ENCODE measurements around the gene SFT2D1.
A peak's percentile ranks its signal among the peaks of the same experiment; 100 is the strongest.
"Not testable (repeated sequence)": the region's sequence is repeated elsewhere in the genome, so short reads cannot be mapped to it uniquely, and the experiment has no call there.

The SFT2D1 gene

DNA sequence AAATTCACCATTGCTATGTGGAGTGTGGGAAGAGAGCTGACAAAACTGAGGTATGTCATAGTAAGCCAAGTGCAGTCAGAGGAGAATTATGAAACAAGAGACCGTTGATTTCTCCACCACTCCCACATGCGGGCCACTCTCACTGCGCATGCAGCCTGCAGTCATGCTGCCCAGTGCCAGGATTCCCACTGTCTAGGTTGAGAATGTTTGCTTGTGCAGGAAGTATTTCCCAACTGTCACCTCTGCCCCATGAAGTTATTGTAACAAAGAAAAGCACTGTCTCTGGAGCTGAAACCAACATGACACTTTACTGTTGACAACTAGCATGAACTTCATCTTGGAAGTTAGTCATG is 18.7 kb upstream of the SFT2D1 start:
- peak; percentile 93 for DNase-seq

DNA sequence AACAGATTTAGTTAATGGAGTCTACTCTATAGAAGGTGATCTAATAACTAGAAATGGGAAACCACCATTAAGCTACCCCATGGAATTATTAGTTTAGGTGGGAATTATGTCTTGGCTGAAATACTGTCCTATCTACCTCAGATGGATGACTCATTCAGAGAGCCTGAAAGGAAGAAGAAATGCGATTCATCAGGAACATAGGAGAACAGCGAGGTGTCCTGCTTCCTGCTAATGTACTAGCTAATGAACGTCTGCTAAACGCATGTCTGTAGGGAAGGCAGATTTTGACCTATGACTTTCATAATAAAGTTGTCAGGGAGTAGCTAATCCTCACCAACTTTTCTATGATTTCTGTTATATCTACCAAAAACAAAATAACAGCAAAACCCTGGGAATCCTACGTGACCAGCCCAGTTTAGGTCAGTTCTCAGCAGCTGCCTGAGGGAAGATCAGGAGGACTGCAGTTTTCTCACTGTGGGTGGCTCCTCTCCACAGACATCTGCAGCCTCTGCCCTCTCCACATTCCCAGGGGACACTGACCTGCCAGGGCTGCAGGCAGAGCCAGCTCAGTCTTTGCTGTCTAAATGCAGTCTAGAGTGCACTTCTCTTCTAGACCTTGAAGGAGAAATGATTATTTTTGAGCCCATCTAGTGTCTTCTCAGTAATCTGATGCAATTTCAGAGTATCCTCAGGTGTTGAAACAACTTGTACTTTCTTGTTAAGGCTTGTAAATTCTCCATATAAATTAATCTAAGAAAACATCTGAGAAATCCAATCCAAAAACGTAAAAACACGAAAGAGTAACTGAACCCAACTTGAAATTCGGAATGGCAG is 18.1 kb upstream of the SFT2D1 start:
- peak; percentile 93 for DNase-seq

DNA sequence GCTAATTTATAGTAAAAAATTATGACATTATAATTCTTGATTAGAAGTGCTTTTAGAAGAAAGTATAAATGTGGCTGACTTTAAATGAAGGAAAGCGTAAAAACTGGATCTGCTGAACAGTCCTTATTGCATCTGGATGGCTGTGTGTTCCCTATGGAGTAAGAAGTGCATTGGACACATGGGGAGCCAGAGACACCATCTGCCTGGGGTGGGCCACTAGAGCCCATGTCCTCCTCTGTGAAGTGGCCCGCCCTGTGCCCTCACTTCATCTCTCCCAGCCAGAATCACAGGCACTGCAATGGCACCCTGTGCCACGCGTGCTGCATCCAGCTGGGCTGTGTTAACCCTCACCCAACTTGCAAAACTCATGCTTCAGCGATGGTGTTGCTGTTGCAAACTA is 13.2 kb upstream of the SFT2D1 start:
- DNase-seq: no peak

DNA sequence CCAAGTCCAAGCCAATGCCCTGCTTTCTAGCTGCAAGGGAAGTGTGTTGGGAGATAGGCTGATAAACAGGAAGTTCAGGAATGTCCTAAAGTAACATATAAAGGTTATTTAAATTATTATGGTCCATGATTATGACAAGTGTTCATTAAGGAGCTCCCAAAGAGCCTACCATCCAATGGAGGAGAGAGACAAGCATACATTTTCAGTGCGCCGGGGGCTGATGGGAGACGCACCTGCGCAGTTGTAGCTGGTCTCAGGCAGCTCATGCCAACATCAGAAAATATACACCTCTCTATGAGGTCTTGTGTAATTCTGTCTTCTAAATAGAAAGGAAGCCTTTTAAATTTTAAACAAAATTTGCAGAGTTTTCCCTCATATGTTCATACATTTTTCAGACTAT is 12.6 kb upstream of the SFT2D1 start:
- DNase-seq: no peak

DNA sequence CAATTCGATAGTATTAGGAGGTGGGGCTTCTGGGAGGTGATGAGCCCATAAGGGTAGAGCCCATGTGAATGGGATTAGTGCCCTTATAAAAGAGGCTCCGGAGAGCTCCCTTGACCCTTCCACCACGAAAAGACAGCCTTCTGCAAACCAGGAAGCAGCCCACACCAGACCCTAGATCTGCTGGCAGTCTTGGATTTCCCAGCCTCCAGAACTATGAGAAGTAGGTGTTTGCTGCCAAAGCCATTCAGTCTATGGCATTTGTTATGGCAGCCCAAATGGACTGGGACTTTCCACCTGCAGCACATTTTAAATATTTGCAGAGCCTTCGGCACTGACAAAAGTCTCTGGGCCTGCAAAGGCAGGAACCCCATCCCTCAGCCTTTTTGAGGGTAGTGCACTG is 11.8 kb upstream of the SFT2D1 start:
- DNase-seq: no peak

DNA sequence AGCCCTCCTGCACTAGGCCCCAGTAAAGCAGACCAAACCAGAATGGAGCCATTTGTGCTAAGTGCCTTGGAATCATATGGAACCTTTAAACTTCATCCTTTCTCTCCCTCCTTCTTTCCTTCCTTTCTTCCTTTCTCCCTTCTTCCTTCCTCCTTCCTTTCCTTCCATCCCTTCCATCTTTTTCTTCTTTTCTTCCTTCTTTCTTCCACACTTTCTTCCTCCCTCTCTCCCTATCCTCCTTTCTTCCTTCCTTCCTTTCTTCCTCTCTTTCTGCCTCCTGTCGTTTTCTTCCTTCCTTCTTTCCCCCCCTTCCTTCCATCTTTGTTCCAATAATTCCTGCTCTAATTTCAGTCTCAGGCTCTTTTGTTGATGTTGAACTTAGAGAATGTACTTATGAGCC is 11.2 kb upstream of the SFT2D1 start:
- no peak for DNase-seq

DNA sequence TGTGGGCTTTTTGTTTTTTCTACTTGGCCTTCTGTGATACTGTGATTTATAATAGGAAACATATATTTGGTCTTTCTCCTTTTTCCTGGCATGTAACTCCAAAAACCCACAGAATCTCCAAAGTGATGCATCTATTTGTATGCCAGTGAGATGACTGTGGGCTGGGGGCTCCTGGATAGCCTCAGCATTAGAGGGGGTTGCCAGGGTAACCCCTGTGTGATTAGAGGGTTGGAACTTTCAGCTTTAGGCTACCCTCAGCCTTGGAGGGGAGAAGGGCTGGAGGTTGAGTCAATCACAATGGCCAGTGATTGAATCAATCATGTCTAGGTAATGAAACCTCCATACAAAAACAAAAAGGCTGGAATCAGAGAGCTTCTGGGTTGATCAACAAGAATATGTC is 10.6 kb upstream of the SFT2D1 start:
- DNase-seq: no peak

DNA sequence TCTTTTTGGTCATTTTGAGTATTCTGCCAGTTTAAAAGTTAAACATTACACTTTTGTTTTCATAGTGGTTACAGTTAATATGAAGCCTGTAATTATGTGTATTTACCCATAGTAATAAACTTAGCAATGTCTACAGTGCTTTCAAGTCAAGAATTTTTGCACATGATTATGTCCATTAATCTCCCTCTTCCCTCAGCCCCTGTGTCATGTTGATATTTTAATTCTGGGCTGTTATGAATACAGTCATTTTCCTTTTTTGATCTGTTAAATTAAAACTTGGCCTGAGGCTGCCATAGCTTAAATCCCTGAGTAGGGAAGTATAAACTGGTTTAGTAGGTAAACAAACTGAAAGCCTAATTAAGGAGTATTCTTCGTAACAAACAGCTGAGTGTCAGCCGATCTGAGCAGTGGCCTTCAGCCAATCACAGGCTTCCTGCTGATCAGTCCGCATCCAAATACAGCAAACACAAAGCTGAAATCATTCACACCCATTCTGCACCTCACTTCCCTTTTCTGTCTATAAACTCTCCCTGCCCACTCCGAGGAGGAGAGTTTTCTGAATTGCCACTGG is 9.5 kb upstream of the SFT2D1 start:
- DNase-seq: peak; percentile 59

DNA sequence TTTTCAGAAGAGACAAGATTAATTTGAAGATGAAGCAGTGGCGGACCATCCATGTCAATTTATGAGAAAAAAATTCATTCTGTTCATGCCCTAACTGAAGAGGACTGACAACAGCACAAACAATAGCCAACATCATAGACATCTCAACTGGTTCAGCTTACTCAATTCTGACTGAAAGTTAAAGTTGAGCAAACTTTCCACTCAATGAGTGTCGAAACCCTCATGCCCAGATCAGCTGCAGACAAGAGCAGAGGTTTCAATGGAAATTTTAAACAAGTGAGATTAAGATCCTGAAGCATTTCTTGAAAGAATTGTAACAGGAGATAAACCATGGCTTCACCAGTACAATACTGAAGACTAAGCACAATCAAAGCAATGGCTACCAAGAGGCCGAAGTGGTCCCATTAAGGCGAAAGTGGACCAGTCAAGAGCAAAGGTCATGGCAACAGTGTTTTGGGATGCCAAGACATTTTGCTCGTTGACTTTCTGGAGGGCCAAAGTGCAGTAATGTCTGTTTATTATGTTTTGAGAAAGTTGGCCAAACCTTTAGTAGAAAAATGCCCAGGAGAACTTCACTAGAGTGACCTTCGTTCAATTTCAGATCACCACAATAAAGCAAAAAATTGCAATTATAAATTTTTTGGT is 6.1 kb upstream of the SFT2D1 start:
- peak; percentile 69 for DNase-seq

DNA sequence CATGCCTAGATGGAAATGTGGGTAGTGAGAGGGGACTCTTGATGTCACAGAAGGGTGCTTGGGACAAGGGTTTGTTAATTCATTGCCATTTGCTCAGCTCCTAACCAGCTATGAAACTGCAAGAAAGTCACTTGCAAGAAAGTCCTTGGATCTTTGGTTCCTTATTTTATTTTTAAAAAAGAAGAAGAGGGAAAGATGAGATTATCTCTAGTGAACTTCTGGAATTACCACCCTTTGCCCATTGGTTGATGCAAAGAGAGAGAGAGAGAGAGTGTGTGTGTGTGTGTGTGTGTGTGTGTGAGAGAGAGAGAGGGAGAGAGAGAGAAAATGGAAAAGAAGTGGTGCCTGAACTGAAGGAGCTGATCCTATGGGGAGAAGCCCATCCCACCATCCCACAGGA is 4.6 kb upstream of the SFT2D1 start:
- no peak for DNase-seq

DNA sequence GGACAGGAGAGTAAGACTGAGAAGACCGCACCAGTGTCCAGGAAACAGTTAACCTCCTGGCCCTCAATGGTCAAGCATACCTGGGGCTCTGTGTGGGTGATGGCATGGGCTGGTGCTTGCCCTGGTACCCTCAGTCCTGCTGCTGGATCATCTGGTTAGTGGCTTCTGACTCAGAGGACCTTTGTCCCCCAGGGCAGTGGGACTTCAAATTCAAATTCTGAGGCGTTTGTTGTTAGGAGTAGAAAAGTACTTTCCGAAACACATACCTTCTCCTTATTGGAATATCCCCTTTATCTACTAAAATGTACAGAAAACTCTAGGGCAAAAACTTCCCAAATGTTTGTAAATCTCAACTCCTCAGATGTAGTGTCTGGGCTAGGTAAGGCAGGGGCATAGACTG is 4.1 kb upstream of the SFT2D1 start:
- no peak for DNase-seq

DNA sequence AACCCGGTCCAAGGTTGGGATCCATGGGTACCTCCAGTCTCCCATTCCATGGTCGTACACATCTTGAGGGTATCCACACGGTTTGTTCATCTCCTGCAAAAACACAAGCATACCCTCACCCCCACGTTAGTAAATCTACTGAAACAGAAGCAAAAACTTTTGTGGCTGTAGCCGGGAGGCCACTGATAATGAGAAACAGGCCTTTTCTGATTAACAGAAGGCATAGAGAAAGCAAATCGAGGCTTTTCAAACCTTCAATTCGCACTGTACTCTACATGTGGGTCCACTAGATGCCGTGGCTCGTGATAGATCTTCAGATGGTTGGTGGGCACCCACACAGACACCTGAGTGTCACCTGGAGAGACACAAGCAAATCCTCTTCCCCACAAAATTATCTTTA is 3.3 kb upstream of the SFT2D1 start:
- DNase-seq: not testable (repeated sequence)

DNA sequence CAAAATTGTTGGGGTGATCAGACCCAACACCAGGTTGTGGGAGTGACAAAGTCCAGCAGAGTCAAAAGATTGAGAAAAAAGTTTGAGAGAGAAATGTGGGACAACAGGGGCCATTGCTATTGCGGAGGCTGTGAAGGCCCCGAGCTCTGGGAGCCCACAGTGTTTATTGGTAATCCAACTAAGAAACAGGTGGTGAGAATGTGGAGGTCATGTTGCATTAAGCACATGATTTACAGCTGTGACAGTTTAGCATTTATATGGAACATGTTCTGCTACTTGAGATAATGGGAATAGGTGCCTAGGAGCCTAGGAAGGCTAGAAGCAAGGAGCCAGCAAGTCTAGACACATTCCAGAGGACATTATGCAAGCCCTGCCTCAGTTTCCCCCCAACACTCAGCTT is 2.6 kb upstream of the SFT2D1 start:
- not testable (repeated sequence) for DNase-seq

DNA sequence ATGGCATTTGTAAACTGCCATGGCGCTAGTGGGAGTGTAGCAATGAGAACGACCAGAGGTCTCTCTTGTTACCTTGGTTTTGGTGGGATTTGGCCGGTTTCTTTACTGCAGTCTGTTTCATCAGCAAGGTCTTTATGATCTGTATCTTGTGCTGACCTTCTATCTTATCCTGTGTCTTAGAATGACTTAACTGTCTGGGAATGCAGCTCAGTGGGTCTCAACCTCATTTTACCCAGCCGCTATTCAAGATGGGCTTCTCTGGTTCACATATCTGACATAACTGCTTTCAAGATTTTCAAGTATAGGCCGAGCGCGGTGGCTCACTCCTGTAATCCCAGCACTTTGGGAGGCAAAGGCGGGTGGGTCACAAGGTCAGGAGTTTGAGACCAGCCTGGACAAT is 1.9 kb upstream of the SFT2D1 start:
- DNase-seq: no peak

DNA sequence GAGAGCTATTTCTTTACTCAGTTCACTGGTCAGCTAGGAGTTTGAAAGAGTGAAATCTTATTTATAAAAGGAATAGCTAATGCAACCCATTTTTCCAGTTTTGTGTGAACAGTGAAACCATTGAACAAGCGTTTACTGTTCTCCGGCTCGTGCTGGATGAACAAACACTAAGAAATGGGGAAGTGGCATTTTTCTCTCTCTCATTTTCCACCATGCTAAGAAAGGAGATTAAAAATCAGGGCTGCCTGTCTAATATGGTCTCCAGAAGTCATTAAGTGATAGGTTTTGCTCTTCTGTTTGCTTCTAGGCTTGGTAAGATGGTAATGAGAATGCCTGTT is 774 bp upstream of the SFT2D1 start:
- peak; percentile 64 for DNase-seq

DNA sequence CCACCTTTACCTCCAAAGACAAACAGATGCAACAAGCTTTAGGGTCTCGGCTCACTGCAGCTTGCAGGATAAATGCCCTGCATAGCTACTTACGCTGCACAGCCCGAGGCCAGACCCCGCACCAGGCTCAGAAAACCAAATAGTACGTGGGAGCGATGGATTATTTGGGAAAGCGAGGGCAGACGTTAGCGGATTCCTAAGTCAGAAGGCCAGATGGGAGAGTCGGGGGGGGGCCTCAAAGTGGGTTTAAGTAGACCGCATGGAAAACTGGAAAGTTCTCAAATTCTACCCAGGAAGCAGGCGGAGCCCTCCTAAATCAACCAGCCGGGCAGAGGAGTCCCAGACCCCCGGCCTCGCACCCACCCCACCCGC is 382 bp downstream of the SFT2D1 start:
- DNase-seq: no peak

DNA sequence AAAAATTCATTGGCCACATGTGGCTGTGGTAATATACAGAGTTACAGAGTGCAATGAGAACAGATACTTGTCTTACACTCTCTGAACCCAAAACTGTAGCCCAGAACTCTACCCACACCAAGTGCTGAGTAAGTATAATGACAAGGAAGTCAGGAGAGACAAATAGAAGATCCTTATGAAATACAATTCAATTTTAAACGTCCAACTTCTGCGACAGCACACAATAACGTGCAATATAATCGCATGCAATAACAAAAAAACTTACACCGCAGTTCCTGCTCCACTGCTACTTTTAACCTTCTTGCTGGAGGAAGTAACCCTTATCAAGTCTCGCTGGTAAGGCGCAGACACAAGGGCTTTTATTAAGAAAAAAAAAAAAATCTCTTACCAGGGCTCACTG is 881 bp downstream of the SFT2D1 start:
- peak; percentile 46 for DNase-seq

DNA sequence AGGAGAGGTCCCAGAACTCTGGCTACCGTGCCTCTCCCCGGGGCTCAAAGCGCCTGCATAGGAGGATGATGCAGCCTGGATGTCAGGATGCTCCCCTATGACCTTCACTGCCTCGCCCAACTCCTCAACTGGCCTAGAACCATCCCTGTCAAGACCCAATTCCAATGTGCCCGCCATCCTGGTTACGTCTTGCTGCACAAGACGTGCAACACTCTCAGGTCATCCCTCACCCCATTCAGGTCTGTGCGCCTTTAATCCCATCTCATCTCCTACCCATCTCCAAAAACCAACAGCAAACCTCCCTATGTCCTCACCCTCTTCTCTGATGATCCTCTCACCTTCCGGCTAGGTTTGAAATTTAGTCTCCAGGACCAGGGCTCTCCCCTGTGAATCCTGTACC is 3.5 kb downstream of the SFT2D1 start:
- no peak for DNase-seq

DNA sequence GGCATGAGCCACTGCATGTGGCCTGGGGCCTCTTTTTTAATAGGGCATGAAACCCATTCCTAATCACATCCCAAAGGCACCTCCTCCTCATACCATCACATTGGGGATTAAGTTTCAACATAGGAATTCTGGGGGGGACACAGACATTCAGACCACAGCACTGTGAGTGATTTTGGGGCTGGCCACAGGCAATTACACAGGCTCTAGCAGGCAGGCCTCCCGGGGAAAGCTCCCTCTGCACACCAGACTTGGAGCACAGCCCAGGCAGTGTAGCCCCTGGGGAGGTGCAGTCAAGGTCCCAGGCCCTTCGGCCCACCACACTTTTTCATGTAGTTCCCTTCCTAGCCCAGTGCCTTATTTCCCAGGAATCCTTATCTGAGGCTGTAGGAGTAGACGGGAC is 5.5 kb downstream of the SFT2D1 start:
- DNase-seq: no peak

DNA sequence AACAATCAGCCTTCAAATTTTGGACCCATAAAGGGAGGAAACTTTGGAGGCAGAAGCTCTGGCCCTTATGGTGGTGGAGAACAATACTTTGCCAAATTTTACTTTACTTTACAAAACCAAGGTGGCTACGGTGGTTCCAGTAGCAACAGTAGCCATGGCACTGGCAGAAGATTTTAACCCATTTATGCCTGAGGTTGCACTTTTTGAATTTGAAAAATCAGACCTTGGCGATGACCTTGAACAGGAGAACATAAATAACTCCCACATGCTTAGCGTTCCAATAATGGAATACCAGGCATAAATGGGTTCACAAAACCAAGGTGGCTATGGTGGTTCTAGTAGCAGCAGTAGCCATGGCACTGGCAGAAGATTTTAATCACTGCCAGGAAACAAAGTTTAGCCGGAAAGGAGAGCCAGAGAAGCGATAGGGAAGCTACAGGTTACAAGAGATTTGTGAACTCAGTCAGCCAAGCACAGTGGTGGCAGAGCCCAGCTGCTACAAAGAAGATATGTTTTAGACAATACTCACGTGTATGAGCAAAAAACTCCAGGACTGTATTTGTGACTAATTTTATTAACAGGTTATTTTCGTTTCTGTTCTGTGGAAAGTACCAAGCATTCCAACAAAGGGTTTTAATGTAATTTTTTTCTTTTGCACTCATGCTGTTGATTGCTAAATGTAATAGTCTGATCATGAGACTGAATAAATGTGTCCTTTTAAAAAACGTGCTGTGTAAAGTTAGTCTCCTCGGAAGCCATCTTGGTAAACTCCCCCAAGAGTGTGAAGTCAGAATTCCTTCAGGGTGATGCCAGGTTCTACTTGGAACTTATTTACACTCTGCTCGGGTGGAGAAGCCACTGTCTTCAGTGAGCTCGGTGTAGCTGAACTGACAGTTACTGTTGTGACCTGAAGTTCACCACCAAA is 6.7 kb downstream of the SFT2D1 start:
- DNase-seq: no peak

DNA sequence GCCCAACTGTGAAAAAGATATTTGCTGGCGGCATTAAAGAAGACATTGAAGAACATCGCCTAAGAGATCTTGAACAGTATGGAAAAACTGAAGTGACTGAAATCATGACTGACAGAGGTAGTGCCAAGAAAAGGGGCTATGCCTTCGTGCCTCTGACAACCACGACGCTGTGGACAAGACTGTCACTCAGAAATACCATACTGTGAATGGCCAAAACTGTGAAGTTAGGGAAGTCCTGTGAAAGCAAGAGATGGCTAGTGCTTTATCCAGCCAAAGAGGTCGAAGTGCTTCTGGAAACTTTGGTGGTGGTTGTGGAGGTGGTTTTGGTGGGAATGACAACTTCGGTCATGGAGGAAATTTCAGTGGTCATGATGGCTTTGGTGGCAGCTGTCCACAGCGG is 7.5 kb downstream of the SFT2D1 start:
- no peak for DNase-seq

DNA sequence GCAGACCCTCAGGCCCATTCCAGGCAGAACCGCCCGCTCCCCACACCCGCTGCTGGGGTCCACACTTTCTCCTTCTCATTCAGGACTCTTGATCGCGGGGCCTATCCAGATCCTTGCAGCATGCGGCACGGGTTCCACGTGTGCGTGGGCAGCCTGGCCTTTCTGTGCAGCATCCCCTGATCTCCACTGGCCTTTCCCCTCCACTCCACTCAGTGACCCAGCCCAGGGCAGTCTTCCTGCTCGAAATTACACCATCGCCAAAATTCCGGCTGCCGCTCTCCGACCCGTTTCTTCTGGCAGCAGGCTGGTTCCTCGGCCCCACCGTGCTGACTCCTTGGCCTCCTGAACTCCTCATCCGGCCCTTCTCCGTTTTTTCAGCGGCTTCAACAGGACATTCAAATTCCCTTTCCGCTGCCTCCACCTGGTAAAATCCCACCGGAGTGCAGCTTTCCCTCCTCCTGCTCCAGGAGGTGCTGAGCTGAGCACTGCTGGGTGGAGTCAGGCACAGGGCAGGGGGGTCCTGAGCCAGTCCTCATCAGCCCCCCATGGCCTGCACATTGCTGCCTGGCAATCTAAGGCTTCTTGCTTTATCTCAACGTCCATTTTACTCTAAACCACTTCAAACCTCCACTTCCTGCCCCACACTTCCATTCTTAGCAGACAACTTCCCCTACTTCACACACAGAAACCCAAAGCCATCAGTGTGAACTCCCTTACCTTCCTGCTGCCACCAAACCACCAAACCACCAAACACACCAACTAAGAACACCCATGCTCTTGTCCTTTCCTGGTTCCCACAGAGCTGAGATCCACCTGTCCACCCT is 9.0 kb downstream of the SFT2D1 start:
- DNase-seq: peak; percentile 67
